ENCODE data around the gene RBM19.

Gene RBM19

DNA sequence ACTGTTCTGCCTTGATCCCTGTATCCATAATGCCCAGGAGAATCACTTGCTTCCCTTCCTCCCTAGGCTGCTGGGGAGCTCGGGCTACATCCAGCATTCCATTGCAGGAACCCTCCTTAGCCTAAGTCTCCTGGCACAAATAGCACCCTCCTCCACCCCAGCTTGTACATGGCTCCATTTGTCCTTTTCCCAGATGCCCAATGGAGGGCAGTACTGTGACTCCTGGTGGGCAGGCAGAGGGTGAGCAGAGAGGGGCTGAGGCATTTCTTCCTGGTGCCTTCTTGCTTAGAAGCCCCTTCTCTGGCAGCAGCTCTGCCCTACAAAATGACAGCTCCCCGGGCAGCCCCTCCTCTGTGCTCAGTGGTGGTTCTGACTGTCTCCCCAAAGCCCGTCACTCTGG lies 86.5 kb downstream of the RBM19 start:
- DNase-seq: no peak

DNA sequence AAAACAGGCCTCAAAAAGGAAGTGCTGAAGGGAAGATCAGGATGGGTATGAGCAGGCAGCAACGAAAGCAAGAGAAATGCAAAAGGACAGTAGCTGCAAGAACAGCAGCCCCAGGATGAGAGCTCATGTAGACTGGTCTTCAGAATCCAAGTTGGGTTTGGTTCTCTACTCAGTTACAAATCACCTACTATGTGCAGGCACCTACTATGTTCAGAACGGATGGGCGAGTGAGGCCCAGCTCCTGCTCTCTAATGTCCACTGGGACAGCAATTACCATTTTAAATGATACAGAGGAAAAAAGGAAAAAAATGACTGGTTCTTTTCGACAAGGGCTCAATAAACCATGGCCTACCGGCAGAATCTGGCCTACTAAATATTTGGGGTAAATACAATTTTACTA lies 88.5 kb downstream of the RBM19 start:
- DNase-seq: no peak

DNA sequence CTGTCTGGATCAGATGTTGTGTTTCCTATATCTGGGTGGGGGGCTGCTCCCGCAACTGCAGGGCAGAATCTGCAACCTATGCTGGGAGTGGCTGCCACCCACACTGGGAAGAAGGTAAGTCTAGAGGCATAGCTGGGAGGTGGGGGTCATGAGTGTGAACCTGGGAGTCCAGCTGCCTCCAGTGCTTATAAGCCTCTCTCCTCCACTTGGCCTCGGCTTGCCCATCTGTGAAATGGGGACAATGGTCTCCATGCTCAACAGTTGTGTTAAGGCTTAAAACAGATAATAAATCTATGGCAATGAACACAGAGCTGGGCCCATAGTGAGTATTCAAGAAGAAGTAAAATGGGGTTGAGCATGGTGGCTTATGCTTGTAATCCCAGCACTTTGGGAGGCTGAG lies 90.0 kb downstream of the RBM19 start:
- DNase-seq: no peak

DNA sequence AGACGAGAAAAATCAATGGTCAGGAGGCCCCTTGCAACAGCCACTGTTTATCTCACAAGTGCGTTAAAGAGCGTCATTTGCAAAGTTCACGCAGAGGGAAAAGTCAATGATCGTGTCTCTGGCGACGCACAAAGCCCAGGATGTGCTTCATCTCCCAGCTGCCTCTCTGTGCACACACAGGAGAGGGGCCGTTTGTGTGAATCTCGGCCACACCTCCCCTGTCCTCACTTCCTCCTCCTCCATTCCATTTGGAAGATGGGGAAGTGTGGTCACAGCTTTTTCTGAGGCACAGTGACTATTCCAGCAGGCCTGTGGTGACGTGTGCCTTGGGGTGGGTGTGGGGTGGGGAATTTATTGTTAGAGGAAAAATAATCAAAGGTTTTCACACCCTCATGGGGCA lies 90.4 kb downstream of the RBM19 start:
- no peak for DNase-seq

DNA sequence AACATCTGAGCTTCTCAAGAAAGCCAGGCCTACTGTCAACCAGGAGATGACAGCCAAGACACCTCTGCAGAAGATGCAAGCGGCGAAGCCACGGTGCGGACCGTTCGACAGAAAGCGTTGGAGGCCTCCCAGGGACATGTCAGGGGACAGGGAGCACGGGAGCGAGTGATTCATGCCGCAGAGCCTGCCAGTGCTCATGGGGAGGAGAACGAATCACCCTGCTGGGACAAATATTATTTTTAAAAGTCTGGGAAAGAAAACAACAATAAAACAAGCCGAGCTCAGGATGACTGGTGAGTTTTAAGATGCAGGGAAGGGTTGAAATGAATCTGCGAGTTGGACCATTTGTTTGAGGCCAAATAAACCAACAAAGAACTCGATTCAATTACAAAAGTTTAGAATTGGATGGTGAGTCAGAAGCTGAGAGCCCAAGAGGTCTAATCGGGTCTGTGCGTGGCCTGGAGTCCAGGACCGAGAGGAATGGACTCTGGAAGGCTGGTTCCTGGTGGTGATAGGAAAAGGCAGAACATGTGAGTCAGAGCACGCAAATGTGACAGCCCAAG lies 91.0 kb downstream of the RBM19 start:
- no peak for DNase-seq

DNA sequence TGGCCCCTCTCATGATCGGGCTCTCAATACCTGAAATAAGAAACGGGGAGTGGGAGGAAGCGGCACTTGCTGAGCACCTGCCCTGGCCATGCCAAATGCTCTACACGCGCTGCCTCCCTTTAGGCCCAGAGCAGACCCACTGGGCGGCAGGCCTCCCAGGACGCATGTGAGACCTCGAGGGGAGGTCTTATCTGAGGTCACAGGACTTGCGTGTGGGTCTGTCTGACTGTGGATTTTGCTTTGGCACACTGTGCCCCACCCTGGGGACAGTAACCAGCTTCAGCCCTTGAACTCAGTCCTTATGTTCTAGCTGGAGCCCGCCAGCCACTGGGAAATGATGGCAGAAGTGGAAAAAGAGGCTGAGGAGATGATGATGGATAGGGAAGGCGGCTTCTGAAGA lies 91.8 kb downstream of the RBM19 start:
- DNase-seq: no peak

DNA sequence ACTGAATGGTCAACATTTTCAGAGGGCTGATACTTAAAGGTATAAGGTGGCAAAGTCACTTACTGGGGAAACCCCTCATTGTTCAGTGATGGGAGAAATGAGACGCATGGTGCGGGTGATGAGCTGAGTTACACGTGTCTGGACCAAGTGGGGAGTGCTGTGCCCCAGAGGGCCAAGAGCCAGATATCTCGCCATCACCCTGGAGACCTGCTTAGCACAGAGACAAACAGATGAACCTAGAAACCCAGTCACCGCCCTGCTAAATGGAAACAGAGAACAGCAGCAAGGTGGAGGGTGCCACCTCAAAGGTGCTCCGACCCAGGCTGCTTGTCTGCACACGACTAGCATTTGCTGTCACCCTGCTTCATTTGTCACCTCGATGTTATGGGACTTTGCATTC lies 92.4 kb downstream of the RBM19 start:
- DNase-seq: no peak

DNA sequence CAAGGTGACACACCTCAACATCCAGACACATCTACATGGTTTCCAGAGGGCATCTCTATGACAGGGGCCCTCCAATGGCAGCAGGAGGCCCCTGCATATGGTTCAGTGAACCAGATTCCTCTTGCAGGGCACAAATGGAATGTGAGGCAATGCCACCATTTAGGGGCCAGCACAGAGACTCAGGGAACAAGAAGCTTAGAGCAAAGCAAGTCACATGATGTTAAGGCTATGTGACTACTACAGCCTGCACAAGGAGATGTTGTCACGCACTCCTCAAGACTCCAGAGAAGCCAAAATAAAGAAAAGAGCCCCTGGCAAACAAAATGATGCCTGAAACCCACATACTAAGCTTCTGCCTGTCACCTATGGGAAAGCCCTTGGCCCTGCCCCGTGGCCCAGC lies 95.2 kb downstream of the RBM19 start:
- no peak for DNase-seq

DNA sequence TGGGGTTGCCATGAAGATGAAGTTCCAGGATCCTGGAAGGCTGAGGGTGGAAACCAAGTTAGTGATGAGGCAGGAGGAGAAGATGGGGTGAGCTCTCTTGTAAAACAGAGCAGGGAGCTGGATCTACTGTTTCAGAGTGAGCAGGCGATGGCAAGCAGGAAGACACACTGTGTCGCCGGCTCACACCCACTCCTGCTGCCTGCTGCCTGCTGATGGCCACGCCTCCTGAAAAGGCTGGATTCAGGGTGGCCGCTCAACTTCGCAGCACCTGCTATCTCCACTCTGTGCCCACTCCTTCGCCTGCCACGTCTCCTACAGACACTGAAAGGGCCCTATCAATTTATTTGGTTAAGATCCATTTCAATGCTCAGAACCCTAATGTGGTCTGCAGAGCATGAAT lies 96.1 kb downstream of the RBM19 start:
- DNase-seq: no peak

DNA sequence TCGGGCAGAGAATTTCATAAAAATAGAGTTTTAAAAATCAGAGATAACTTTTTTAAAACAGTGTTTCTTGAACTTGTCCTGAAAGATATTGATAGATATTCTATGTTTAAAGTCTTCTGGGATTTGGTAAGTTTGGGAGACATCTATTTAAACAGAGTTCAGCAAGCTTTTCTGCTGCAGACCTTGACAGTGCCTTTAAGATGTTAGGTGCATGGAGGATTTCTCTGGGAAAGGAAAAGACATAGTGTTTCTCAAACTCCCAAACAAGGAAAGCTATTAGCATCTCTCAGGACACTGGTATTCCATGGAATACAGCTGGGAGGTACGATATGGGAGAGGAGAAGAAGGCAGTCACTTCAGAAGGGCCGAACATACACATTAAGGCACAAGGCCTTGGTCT lies 97.8 kb downstream of the RBM19 start:
- DNase-seq: no peak

DNA sequence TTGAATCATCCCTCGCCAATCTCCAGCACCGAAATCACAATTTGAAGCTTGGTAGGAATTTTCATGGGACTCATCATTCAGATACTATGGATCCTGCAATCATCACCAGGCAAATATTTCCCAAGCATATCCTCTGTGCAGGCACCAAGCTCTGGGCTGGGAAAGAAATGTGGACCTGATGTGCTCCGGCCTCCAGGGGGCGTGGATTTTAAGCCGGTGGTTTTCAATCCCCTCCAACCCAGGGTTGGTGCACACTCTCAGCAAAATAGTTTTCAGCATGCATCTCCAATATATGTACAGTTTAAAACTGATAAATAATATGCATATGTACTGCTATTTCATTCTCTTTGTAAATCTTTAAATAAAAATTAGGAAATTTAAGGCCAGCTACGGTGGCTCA lies 98.9 kb downstream of the RBM19 start:
- DNase-seq: no peak

DNA sequence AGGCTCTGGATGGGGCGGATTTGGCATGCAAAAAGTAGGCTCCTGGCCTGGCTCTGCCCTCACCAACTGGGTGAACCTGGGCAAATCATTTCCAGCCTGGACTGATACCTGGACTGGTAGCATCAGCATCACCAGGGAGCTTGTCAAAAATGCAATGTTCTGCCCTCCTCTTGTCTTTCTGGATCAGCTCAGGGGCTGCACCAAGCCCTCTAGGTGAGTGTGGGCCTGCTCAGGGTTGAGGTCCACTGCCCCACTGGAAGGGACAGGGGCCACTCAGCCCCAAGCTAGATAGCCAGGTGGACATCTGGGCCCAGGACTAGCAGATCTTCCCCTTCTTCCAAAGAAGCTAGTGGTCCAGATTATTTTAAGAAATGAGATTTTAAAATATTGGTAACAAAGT lies 99.6 kb downstream of the RBM19 start:
- no peak for DNase-seq

DNA sequence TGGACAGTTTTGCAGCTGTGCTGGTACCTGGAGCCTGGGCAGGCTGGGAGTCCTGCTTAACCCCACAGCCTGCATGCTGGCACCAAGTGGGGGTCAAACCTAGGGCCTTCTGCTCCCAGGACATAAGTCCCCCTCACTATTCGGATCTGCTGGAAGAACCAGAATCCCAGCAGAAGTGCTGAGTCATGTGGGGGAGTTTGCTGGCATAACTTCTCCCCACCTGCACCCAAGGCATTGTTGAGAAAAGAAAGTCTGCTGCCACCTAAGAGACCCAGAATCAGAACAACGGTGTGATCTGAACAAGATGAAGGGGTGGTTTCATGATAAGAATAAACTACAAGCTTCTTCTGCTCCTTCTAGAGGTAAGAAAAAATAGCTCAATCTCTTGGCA lies 102.7 kb downstream of the RBM19 start:
- DNase-seq: no peak

DNA sequence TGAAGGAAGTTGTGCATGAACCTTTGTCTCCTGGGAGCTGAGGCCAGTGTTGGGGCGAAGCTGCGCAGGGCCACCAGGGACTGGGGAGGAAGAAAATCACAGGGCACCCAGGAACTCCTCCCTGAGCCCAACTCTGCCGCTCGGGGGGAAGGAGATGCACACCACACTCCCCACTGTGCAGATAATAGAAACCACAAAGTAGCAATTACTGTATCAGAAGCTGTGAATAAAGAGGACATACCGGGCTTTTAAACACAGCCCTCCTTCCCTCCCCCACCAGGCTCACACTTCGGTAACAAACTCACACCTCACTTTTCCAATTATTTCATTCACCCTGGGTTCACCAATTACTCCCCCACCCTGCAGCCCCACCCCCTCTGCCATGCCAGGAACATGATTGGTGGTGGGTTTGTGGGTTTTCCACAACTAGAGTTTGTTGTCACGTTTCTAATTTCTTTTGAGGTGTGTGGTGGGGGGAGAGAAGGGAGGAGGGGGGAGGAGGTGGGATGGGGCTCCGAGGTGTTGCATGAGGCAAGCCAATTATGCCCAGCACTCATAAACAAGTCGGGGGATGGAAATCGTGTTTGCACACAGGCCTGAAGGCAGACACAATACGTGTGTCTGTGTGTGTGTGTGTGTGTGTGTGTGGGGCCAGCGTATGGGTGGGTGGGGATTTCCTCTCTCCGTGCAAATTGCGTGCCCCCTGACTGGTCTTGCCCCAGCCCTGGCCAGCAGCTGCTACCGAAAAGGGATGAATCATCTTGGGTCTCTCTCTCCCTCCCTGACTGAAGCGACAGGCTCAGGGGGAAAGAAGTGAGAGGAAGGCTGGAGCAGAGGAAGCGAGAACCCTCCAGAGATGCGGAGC lies 103.3 kb downstream of the RBM19 start:
- no peak for DNase-seq

DNA sequence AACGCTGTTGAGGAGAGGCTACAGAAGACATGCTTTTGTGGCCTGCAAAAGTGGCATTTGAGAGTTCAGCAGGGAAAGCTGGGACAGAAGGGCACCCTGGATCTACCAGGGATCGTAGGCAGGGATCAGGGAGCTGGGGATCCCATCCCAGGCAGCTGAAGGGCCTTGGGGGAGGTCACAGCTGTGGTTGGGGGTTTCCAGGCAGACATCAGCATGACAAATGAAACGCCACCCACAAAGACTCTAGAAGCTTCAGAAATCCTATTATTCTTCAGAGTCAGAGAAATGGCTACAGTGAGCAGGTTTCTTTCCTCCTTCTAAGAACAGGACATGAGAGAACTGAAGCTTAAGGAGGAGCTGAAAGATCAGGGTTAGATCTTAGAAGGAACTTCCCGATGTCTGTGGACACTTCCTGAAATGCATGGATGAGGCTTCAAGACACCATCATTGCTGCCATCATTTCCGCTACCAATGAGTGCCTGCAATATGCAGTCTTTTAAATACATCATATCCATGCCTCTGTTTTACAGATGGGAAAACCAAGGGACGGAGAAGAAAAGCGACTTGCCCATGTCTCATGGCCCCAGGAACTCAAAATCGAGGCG lies 104.3 kb downstream of the RBM19 start:
- DNase-seq: no peak

DNA sequence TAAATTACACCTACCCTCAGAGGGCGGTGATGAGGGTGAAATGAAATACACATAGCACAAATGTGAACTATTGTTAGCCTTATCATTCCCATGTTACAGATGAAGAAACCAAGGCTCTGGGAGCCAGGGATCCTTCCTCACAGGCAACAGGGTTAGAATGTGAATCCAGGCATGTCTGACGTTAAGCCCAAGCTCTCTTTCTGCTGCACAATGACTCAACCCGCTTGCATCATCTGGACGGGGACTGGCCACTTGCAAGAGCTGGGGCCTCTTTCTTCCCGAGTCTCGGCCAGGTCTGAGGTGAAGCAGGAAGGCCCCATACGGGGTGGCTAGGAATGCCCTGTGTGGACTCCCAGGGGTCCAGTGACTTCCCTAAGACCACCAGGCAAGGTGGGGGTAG lies 105.2 kb downstream of the RBM19 start:
- no peak for DNase-seq

DNA sequence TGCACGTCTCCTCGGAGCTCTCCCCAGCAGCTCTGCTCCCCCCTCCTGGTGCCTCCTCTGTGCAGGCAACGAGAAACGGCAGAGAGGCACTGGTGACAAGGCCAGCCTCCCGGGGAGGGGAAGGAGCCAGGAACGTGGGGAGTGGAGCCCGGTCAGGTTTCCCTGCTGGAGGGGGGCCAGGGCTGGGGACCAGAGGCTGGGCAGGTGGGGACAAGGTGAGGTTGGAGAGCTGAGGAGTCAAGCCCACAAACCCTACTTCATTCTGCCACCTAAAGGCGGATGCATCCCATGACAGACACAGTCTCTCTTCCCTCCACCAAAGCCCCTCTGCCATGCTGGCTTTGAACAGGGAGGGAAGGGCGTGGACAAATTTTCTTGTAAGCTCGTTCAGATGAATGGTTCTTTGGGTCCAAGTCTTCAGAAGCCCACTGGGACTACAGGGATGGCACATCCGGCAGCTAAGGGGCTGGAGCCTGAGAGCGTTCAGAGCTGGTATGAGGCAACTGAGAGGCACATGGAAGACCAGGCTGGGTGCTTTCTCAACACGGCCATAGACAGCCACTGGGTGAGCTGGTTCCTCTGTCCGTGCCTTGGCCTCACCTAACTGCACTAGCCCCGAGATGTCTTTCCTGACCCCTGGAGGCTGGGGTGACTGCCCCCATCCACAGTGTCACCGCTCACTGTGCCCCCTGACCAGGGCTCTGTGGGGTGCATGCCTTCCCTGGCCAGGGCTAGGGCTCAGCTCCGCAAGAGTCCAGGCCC lies 105.9 kb downstream of the RBM19 start:
- DNase-seq: no peak

DNA sequence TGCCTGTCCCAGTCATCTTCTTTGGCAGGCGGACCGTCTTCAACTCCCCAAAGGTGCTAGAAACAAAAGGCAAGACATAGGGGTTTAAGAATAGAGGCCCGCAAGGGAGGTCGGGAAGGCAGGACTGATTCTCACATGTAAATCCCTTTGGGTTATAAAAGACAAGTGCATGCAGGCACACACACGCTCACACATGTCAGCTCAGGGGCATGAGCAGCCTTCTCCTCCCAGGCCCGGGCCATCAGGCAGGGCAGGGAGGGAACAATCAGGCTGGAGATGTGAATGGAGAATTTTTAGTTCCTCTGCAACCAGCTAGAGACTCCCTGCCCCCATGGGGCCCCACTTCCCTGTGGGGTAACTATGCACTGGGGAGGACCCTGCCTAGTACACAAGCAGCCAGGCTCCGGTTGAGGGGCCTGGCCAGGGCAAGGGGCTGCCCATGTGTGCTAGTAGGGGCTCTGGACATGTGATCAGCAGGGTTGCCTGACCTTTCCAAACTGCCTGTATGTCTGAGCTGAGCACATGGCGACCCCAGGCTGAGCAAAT lies 107.2 kb downstream of the RBM19 start:
- no peak for DNase-seq

DNA sequence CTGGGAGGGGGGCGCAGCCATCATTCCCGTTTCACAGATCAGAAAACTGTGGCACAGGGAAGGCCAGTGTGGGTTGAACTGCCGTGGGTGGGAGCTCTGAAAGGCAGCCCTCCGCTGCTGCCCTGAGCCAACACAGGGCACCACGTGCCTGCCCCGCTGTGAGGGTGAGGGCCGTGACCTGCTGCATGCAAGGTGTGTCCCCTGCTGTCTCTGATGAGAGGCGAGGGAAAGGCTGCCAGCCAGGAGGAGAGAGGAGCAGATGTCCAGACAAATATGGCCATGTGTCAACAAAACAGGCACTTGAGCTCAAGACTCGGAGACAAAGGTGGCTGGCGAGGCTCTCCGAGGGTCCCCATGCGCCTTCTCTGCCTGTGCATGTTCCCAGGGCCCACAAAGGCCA lies 108.8 kb downstream of the RBM19 start:
- DNase-seq: no peak

DNA sequence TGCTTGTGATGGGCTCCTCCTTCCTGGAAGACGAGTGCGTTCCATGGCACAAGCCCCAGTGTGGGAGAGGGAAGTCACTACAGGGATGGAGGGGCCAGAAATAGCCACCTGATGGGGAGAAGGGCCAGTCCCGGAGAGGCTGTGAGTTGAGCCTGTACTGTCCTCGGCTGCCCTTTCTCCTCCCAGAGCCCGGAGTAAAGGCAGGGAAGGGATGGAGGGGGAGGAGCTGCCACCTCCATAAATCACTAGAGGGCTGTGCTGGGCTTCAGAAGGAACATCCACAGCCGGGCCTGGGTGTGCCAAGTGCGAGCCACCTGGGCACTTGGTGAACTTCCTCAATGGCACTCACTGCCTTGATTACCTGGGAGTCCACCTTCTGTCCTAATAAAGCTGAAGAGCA lies 110.1 kb downstream of the RBM19 start:
- no peak for DNase-seq

DNA sequence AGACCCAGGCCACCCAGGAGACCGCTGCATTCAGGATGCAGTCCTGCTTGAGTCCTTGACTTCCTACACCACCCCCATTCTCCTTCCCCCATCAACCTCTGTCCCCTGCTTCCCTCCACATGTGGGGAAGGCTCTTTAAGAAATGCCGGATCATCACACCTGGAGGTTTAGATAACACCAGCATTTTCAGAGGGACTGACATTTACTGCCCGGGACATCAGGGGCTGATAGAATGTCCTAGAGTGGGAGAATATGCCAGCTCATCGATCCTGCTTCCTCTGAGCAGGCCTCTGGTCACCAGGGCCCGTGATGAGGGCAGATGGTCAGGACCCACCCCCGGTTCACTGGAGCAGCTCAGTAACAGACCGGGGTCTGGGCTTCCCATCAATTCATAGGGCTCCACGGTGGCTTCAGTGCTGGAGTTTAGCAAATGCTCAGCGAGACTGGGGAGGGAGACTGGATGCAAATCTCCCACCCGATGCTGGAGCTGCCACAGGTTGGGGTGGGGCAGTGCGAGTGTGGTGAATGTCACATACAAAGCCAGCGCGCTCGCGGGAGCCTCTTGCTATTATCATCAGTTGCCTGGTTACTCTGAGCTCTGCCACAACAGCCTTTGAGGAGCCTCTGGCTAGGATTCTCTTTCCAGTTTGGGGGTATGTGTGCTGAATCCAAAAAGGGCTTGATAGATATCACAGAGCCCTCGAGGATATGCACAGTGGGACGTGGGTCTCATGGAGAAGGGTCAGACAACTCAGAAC lies 111.6 kb downstream of the RBM19 start:
- DNase-seq: no peak

DNA sequence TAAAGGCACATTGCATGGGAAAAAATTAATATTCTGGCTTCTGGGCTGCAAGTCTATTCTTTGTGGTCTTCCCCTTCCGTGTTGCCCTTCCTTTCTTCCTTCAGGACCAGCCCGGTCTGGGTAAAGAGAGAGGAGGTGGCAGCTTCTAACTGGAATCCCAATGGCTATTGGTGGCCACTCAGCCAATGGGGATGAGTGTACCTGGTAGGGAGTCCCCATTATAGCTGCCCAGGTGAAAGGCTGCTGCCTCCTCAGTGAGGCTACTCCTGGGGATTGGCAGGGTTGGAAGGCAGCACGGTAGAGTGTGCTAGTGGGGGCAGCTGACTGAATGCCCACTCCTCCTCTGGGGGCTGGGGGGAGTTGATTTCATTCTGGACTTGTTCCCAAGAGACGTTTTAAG lies 112.6 kb downstream of the RBM19 start:
- DNase-seq: no peak
